Right lobe of liver (tissue), 6 donors: ENCODE measurements around the gene IER3. TPM values are rescaled to one million over a fixed set of nuclear protein-coding genes. Genes with fewer than 3 reads are reported as not detected.

Experiments
- ATAC-seq, 4 donors: fragments of 200-7000 bp; cut with Tn5 transposase; one replicate each; pipeline ENCODE4 v1.9.1; 2020; ENCODE audit warnings: mild to moderate bottlenecking in 4 of 4, moderate library complexity in 4 of 4
- DNase-seq, 3 donors: peaks; one replicate each; pipeline ENCODE4 v3.0.0-alpha.2; 2020
- H3K27ac ChIP-seq, 3 donors: fragments of 200-600 bp; one replicate each; pipeline ENCODE4 v1.8.0; 2022
- H3K27me3 ChIP-seq, 2 donors: fragments of 200-600 bp; one replicate each; pipeline ENCODE4 v1.8.0; 2022
- H3K36me3 ChIP-seq, 4 donors: fragments of 200-600 bp; sonication (generic) in 1 of 4; one replicate each; pipeline versions ENCODE4 v1.5.1 to v1.8.0; 2017 to 2022; ENCODE audit warnings: control low read depth in 1 of 4
- H3K4me1 ChIP-seq, 4 donors: fragments of 200-600 bp; sonication (generic) in 1 of 4; one replicate each; pipeline versions ENCODE4 v1.5.1 to v1.8.0; 2017 to 2022; ENCODE audit warnings: control low read depth in 1 of 4
- H3K4me3 ChIP-seq, 3 donors: fragments of 200-600 bp; one replicate each; pipeline ENCODE4 v1.8.0; 2022
- H3K9me3 ChIP-seq, 4 donors: fragments of 200-600 bp; sonication (generic) in 1 of 4; one replicate each; pipeline versions ENCODE4 v1.5.1 to v1.8.0; 2017 to 2022; ENCODE audit warnings: control low read depth in 1 of 4
- POLR2A ChIP-seq: fragments of 450-650 bp; IDR thresholded peaks from one replicate; pipeline ENCODE4 v1.6.1; 2017; ENCODE audit warnings: antibody characterized with exemption, mild to moderate bottlenecking
- WGBS: methylation state at CpG from one replicate; pipeline ENCODE4 v1.1.6; 2018; ENCODE audit warnings: low coverage, low lambda C conversion rate; ENCODE audit not compliant: insufficient coverage; ENCODE audit errors: missing lambda C conversion rate; 5-methylcytosine and 5-hydroxymethylcytosine counted together
- intact Hi-C, 2 donors: fragments of 100-400 bp; cut with DNase I; formaldehyde crosslinking; loops; one replicate each; pipeline versions ENCODE4 v1.11.2 to v1.14.1; 2022
- total RNA-seq, 6 experiments: library from RNA; depleted of rRNA in 2 of 6; stranded (reverse); fragments of >200 nt in 2 of 6; fragmentation: NEBNext Ultra II Directional in 3 of 6; extraction: Animal tissue kit (Norgen Biotek cat#: 25700) in 3 of 6; gene quantifications; one replicate each; pipeline versions ENCODE4 v1.1.0 to v1.2.4, GENCODE V29; 2016 to 2023
- TF ChIP-seq, protein P1 (sequence below), 4 donors: fragments of 200-600 bp in 3 of 4; fragments of 450-650 bp in 1 of 4; IDR thresholded peaks; one replicate each; pipeline versions ENCODE4 v1.5.1 to v1.8.0; 2016 to 2022; ENCODE audit warnings: antibody characterized with exemption in 4 of 4, mild to moderate bottlenecking in 2 of 4
- donor health status: DM: no; HTN: yes; CAD: no.
- donor health status: DM: no; HTN: no; CAD: no.
- donor health status: DM: no; HTN: no; CAD: no.
- donor health status: DM: no; HTN: yes; CAD: no.
- donor health status: DM: no; HTN: yes; CAD: no.

Gene IER3
- total RNA-seq, 6 experiments from 2014 or later, result 2.8 to 72.3 (median 24.5) TPM

DNA sequence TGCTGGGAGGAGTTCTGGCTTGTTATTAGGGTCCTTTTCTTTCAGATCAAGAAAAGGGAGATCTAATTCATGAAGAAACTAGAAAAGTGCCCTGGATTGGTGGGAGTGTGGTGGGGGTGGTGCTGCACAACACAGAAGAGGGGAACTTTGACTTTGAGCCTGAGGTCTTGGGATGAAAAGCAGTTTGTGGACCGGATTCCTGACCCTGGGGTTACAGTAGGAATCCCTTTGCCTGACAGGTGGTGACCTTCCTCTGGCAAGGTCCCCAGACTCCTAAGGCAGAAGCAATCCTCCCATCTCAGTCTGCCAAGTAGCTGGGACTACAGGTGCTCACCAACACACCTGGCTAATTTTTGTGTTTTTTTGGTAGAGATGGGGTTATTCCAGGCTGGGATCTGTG, 45.3 kb upstream of the IER3 start:
- no peak overlapping the region for H3K27ac ChIP-seq
- no peaks in the 10 kb centered on the region for H3K9me3 ChIP-seq
- H3K36me3 ChIP-seq, result no peaks in the 10 kb centered on the region
- ATAC-seq, result no peak
- H3K27me3 ChIP-seq, result no peaks in the 10 kb centered on the region
- no peaks in the 10 kb centered on the region for H3K4me1 ChIP-seq
- DNase-seq, result no peak
- intact Hi-C loops, result no loop called here
- TF ChIP-seq POLR2A, result no peak
- TF ChIP-seq, protein P1, sequence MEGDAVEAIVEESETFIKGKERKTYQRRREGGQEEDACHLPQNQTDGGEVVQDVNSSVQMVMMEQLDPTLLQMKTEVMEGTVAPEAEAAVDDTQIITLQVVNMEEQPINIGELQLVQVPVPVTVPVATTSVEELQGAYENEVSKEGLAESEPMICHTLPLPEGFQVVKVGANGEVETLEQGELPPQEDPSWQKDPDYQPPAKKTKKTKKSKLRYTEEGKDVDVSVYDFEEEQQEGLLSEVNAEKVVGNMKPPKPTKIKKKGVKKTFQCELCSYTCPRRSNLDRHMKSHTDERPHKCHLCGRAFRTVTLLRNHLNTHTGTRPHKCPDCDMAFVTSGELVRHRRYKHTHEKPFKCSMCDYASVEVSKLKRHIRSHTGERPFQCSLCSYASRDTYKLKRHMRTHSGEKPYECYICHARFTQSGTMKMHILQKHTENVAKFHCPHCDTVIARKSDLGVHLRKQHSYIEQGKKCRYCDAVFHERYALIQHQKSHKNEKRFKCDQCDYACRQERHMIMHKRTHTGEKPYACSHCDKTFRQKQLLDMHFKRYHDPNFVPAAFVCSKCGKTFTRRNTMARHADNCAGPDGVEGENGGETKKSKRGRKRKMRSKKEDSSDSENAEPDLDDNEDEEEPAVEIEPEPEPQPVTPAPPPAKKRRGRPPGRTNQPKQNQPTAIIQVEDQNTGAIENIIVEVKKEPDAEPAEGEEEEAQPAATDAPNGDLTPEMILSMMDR (IDR thresholded peaks at IDR 0.05), result no peak
- H3K4me3 ChIP-seq, result no peak overlapping the region
- no CpG with 5 or more reads among the region's 1 CpG for WGBS

DNA sequence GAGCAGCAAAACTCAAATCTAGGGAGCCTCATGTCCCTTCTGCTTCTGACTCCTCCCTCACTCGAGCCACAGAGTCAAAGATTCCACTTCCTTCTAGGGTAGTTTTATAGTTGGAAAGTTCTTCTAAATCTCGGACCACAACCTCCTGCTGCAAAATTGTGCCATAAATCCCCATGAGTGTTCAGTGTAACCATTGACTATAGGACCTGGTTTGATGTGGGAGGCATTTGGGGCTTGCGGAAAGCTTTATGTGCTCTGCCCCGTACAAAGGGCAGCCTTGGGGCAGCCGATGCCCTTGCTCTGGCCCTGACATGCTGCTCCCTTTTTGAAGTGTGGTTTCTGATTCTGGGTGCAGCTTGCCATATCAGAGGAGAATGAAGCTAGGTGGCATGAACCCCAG, 43.6 kb upstream of the IER3 start:
- Histone ChIP-seq H3K4me3 (no peak overlapping the region), H3K27me3 (no peaks in the 10 kb centered on the region), H3K27ac (no peak overlapping the region), H3K4me1 (peaks cover 0 to 4% (median 0%) of the 10 kb centered on the region in 4 donors), H3K9me3 (no peaks in the 10 kb centered on the region), H3K36me3 (no peaks in the 10 kb centered on the region)
- ATAC-seq (peak in 3 of 4 donors; percentile 23 to 49 (median 36)), DNase-seq (no peak)
- no peak for TF ChIP-seq POLR2A
- TF ChIP-seq, protein P1 (IDR thresholded peaks at IDR 0.05), result no peak
- intact Hi-C loops, result no loop called here
- 13% methylated on average over 4 of the region's 5 CpGs for WGBS

DNA sequence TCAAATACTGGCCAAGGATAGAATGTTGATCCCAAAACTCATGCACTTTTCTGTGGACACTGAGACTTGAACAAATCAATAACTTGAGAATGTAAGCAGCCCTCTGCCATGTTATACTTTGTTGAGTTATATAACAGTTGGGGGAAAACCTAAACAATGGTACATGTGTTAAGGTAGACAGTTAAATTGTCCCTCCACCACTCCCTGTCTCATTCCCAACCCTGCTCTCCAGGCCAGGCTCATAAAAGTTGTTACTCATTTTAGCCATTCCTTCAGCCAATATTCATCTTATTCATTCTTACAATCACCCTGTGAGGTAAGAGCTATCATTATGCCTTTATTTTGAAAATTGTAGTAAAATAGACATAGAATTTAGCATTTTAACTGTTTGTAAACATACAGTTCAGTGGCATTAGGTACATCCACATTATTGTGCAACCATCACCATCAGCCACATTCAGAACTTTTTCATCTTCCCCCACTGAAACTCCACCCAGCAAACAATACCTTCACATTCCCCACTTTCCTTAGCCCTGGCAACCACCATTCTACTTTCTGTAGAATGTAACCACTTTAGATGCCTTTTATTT, 38.2 kb upstream of the IER3 start:
- intact Hi-C loops, result no loop called here
- Histone ChIP-seq H3K36me3 (no peaks in the 10 kb centered on the region), H3K9me3 (no peaks in the 10 kb centered on the region), H3K27me3 (no peaks in the 10 kb centered on the region), H3K4me1 (peaks cover 2 to 32% (median 7%) of the 10 kb centered on the region in 4 donors), H3K4me3 (no peak overlapping the region), H3K27ac (peak overlapping the region; percentile 89 to 92 (median 89))
- ATAC-seq (peak; percentile 49 to 64 (median 56)), DNase-seq (no peak)
- TF ChIP-seq, protein P1 (IDR thresholded peaks at IDR 0.05), result no peak
- no peak for TF ChIP-seq POLR2A

DNA sequence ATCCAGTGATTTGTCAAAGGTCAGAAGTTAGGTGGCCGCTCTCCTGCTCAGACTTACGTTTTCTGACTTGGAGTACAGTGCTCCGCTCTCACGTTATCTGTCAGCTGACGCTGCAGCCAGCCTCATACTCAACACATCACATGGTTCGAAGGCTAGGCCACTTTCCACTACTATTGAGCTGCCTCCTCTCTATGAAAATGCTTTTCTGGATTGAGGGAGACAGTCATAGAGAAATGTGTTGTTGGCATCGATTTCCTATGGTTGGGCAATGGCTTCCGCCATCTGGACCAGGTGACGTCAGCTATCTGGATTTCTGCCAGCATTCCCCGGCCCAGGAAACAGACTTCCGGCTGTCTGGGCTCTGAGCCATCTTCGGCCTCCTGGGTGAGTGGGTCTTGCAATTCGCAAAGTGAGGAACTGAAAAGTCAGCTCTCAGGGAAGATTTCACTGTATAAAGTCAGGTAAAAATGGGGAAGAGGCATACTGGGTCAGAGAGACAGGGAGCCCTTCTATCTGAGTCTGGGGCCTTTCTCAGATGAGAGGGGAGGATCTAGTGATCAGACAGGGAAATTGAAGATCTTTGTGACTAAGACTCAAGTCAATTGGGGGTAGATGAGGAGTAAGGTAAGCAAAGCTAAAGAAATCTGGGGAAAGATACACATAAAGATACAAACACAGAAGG, 37.5 kb upstream of the IER3 start:
- DNase-seq, result peak; percentile 95 to 98 (median 95)
- H3K4me3 ChIP-seq, result peak overlapping the region in 1 of 3 donors; percentile 34
- no peaks in the 10 kb centered on the region for H3K9me3 ChIP-seq
- WGBS, result under 1% methylated on average over 13 of the region's 13 CpGs
- H3K27me3 ChIP-seq, result no peaks in the 10 kb centered on the region
- peak; percentile 78 to 84 (median 81) for ATAC-seq
- TF ChIP-seq, protein P1 (IDR thresholded peaks at IDR 0.05), result no peak
- peak; percentile 73 for TF ChIP-seq POLR2A
- intact Hi-C loops, result no loop called here
- H3K36me3 ChIP-seq, result no peaks in the 10 kb centered on the region
- H3K27ac ChIP-seq, result peak overlapping the region; percentile 89 to 92 (median 89)
- H3K4me1 ChIP-seq, result peaks cover 2 to 32% (median 7%) of the 10 kb centered on the region in 4 donors
